Germinal center (tissue), 1 donor: ENCODE results near the gene COL8A1.

ENCODE experiments used
- DNase-seq: peaks from one replicate; pipeline ENCODE4 v3.0.0; 2012; ENCODE audit warnings: mixed read lengths, low spot score

Gene COL8A1

DNA sequence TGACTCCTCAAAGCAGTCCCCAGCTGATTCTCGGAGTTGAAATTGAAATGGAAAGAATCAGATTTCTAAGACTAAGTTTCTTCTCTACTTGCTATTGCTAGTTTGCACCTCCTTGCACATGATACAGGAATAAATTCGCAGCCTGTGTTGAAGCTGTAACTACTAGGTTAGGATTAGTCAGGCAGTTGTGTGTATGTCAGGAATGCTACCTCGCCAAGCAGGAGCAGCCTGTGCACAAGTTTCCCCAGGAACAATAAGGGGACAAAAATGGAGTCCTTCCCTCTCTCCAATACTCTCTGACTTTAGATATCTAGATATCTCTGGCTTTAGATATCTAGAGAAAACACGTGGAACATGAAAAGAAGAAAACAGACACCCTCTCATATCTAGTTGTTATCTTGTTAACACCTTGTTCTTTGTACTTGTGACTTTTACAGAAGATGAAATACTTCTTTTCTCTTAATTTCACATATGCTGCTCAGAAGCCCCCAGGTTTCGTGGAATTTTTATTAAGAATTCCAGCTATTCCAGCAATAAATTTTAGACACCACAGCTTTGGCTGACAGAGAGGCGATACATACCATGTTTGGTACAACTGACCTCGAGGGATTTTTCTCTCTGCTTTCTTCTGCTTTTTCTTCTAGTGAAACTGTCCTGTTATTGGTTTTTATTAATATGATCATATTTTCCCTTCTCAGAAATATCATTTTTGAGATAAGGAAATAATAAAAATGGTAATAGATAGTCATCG lies 123.2 kb downstream of the COL8A1 start:
- DNase-seq, result no peak

DNA sequence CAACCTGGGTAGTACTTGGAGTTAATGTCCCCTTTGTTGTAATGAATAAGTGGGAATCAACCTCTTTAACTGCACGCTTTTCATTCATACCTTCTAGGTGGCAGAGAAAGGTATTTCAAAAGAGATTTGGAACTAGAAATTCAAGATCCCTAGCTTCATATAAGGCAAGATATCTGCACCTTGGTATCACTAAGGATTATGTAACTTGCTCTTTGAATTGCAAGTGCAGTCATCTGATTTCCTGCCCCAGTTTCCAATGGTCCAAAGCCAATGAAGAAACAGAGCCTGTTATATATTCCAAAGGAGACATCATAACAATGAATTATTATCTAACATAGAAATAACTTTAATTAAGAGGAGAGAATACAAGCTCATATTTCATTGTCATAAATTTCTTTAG lies 124.5 kb downstream of the COL8A1 start:
- no peak for DNase-seq

DNA sequence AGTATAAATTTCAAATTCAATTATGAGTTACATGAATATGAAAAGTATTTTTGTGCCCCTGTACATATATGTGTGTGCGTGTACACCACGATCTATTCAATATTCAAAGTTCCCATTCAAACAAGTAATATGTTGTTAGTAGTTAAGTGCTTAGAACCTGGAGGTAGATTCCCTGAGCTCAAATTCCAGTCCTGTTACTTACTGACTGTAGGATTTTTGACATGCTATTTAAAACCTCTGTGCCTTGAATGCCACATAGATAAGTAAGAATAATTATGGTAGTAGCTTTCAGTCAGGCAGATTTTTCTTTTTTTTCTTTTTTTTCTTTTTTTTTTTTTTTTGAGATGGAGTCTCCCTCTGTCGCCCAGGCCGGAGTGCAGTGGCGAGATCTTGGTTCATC lies 126.0 kb downstream of the COL8A1 start:
- no peak for DNase-seq

DNA sequence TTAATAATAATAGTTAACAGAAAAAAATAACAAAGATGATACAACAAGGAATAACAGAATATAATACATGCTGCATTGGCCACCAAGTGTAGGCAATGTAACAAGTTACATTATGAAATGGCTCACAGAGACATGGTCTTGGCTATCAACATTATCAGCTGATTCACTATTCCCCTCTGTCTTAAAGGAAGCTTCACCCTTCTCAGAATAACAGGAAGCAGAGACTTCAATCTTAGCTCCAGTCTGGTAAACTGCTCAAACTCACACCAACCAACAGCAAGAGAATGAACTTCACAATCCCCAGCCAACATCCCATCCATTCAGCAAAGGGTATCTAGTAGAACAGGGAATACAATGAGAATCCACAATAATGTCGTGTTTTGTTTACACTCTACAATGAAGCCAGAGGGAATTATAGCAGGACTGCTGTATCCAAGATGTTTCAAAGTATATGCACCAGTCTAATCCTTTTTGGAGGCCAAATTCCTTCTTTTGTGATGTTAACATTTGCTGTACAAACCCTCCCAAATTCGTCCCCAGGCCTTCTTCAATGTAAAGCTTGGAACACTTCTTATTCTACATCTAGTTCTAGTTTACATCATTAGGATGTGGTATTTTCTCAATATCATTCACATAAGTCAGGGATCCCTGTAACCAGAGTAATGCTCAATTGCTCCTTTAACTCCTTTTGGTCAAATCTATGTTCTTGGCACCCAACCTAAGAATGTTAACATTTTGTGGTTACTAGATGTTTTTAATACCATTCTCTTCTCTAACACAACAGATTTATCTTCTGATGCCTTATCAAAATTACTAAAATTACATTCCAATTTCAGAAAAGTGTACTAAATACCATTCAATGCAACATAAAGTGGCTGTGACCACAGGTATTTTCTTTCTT lies 126.9 kb downstream of the COL8A1 start:
- no peak for DNase-seq

DNA sequence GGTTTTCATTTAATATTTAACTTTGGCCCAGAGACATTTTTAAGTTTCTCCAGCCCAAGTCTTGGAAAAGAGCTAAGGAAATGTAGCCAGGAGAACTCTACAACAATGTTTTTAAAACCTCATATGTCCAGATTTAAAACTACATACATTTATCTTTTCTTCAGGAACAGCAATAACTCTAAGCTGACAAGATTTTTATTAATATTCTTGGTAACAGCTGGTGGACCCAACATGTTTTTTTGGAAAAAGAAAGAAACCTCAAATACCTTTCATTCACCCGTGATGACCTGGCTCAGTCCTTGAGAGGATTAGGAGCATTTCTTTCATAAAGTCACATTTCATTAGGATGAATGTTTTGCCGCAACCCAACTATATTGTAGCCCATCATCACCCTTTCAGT lies 128.9 kb downstream of the COL8A1 start:
- no peak for DNase-seq

DNA sequence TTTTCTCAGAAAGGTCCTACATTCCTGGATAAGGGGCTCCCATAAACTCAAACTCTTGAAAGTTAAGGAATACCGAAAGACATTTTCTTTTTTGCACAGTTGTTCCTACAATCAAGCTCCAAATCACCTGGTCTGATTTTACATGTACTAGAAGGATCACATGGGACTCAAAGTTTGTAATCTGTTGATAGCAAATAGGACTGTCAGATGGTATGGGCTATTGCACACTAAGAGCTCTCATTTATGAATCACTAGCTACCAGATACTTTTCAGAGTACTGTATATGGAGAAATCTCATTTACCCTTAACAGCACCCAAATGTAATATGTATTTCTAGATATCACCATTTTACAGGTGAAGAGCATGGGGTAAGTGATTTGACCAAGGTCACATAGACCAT lies 129.7 kb downstream of the COL8A1 start:
- no peak for DNase-seq

DNA sequence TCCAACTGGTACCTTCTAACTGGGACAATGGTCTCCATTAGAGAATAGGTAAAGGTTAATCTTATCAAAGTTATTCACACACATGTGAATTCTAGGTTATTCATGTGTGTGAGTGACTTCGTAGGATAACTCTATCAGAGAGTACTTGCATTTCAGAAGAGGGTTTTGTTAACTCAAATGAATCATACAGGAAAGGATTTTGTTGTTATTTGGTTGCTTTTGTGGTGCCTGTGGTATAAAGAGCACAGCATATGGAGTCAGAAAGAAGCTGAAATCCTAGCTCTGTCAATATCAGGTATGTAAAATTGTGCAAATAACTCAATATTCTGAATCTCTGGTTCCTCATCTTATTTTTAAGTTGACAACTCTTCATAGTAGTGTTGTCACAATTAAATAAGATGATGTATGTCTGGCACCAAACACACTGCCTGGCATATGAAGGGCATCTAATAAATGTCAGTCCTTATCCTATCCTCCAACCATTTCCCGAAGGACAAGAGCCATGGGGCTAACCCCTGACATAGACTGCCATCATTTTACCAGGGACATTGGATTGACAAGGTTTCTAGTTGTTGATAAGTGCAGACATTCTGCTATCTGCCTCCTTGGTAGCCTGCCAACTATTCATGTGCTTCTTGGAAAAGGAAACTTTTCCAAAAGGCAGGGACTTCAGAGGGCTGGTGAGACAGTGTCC lies 130.6 kb downstream of the COL8A1 start:
- DNase-seq, result no peak

DNA sequence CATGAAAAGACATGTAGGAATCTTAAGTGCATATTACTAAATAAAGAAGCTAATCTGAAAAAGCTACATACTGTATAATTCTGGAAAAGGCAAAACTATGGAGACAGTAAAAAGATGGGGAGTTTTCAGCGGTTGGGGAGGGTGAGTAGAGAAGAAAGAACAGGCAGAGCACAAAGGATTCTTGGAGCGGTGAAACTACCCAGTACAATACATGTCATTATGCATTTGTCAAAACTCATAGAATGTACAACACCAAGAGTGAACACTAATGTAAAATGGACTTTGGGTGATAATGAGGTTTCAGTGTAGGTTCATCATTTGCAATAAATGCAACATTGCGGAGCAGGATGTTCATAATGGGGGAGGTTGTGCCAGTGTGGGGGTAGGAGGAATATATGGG lies 133.8 kb downstream of the COL8A1 start:
- DNase-seq, result no peak

DNA sequence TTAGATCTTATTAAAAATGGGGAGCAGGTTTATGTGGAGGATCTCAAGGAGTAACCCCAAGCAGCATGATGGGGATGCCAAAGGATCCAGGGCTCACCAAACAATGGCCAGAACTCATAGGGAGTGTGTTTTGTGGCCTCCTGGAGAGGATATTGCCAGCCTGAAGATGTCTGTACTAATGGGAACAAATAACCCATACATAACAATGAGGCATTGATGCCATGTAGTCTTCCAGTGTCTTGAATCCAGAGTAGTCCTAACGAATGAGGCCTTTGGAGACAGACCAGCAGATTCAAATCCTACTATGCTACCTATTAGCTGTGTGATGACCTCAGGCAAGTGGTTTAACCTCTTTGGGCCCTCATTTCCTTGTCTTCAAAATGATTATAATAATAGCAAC lies 134.3 kb downstream of the COL8A1 start:
- no peak for DNase-seq

DNA sequence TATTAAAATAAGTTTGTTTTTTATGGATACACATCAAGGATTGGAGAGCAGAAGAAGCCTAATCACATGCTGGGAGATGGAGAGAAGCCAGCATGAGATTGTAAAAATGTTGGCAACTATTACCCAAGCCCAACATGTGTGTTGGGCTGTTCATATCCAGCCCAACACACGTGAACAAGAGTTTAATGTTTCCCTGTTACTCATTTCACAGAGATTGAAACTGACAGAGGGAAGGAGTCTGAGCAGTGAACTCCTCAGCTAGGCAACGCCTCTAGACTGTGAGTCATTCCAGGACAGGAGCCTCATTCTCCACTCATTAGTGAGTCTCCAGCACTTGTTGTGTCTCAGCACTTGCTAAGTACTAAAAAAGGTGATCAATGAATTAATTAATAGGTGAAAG lies 136.1 kb downstream of the COL8A1 start:
- no peak for DNase-seq

DNA sequence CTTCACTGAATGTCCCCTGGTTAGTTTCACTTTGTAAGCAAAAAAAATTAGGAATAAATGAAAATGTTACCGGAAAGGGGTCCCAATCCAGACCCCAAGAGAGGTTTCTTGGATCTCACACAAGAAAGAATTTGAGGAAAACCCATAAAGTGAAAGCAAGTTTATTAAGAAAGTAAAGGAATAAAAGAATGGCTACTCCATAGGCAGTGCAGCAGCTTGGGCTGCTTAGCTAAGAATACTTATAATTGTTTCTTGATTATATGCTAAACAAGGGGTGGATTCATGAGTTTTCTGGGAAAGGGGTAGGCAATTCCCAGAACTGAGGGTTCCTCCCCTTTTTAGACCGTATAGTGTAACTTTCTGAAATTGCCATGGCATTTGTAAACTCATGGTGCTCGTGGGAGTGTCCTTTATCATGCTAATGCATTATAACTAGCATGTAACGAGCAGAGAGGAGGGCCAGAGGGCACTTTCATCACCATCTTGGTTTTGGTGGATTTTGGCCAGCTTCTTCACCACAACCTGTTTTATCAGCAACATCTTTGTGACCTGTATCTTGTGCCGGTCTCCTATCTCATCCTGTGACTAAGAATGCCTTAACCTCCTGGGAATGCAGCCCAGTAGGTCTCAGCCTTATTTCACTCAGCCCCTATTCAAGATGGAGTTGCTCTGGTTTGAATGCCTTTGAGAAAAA lies 138.3 kb downstream of the COL8A1 start:
- DNase-seq, result no peak

DNA sequence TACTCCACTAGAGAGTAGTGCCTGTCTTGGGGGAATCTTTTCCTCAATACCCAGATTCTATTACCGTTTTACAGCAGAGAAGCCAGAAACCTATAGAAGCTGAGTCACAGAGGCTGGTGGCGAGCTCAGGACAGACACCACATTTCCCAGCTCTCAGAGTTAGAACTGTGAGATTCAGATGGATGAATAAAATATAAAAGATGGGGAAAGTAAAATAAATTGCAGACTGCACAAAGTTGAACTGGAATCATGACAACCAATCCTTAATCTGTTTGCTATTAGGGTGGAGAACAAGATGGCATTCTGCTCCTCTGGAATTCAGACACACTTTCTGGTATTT lies 138.8 kb downstream of the COL8A1 start:
- DNase-seq, result no peak

DNA sequence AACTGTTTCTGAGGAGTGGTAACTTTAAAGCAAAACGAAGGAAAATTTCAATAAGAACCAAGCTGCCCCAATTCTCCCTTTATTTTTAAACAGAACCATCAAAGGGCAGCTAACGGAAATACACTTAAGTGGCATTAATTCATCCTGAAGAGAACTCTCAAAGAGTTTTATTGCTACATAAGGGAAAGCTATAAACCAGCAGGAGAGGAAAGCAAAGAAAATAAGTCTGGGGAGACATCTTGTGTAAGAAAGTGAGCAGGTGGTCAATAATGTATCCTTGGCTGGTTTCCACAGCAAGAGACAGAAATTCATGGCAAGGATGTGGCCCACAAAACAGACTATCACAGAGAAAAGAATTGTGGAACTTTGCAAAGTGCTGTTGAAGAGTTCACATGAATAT lies 139.3 kb downstream of the COL8A1 start:
- DNase-seq, result no peak

DNA sequence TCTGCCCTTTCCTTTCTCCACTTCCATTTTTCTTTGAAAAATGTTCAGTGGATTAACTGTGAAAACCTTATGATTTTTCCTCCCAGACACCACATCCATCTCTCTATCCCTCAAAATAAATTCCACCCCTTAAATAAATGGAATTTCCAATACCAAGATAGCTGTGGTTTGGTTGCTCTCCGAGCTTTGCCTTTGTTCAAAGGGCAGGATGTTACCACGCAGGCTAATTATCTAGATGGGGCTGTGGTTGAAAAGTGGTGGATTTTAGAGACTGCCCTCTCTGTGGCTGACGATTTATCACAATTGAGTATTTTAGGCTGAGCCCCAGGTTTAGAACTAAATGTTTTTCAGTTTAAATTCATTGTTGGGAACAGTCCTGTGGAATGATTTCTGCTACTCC lies 142.4 kb downstream of the COL8A1 start:
- DNase-seq, result no peak

DNA sequence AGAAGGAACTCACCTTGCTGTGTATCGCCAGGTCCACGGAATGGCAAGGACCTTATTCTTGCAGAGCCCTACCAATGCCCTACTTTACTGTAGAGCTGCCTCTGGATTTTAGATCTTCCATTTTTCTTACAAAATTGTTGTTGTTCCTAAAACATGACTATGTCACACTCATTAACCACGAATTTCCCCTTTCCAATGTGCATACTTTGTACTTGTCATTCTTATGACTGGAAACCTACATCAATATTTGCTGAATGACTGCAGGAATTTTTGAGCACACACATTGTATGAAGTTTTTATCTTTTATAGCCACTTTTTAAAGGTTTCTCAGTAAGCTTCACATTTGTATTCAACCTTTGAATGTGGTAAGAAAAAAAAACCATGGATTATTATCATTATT lies 143.4 kb downstream of the COL8A1 start:
- DNase-seq, result no peak

DNA sequence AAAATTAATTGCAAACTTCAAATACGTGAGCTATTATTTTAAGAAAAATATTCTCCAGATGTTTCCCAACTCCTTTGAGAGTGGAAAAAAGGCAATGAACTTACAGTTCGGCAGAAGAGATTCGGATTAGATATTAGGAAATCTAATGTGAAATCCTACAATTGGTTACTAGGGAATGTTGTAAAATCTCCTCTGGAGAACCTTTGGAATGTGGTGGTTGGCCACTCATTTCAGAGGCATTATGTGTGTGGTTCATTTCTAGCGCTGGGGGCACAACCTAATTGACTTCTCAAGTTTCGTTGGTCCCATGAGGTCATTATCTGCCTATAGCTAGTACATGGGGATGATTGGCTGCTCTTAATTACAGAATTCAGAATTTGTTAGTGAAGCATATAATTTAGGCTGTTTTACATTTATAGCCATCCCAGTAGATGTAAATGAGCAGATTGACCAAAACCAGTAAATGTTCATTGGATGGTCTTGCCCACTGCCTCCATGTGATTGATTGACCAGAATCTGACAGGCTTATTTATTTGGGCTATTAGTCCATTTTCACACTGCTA lies 144.7 kb downstream of the COL8A1 start:
- DNase-seq, result no peak

DNA sequence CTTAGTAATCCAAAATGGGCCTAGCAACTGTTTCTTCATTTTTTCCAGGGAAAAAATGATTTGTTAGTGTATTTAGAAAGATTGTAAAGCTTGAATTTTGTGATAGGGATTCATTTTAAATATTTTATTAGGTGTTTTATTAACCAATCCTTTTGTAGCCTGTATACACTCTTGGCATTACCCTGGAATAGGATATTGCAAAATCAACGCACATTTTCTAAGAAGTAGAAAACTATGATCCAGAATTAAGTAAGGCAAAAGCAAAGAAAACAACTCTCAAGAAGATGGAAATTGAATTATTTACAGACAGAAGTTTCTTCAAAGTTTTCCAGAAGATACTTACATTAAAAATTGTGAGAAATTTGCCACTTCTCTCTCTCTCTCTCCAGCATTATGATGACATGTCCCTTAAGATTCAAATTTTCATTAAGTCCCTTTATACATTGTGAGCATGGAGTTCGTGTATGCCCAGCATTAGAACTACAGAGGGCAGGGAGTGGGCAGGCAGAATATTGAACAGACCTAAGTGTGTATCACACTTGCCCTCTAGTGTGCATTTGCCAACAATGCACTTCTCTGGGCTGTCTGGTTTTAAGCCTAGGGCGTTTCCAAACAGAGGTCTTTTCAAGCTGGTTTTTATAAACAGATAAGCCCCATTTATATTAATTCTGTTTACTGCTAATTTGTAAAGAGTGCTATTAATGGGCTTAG lies 150.8 kb downstream of the COL8A1 start:
- peak; percentile 14 for DNase-seq

DNA sequence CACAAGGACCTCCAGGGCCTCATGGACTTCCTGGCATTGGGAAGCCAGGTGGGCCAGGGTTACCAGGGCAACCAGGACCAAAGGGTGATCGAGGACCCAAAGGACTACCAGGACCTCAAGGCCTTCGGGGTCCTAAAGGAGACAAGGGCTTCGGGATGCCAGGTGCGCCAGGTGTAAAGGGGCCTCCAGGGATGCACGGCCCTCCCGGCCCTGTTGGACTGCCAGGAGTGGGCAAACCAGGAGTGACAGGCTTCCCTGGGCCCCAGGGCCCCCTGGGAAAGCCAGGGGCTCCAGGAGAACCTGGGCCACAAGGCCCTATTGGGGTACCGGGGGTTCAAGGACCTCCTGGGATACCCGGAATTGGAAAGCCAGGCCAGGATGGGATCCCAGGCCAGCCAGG lies 156.1 kb downstream of the COL8A1 start:
- DNase-seq, result no peak

DNA sequence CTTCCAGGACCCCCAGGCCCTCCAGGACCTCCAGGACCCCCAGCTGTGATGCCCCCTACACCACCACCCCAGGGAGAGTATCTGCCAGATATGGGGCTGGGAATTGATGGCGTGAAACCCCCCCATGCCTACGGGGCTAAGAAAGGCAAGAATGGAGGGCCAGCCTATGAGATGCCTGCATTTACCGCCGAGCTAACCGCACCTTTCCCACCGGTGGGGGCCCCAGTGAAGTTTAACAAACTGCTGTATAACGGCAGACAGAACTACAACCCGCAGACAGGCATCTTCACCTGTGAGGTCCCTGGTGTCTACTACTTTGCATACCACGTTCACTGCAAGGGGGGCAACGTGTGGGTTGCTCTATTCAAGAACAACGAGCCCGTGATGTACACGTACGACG lies 157.2 kb downstream of the COL8A1 start:
- DNase-seq, result no peak

DNA sequence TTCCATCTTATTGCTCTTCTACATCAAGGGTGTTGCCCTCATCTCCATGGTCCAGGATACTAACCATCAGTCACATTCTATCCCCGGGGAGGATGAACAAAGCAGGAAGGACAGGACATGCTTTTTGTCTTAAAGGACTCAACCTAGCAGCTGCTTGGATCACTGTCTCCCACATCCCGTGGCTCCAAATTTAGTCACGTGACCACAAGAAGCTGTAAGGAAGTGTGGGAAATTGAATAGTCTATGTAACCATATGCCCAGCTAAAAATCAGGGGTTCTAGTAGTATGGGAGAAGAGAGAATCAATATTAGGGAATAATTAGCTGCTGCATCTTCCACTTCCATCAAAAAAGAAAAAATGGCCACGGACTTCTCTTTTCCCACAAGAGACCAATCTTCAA lies 161.0 kb downstream of the COL8A1 start:
- DNase-seq, result no peak

DNA sequence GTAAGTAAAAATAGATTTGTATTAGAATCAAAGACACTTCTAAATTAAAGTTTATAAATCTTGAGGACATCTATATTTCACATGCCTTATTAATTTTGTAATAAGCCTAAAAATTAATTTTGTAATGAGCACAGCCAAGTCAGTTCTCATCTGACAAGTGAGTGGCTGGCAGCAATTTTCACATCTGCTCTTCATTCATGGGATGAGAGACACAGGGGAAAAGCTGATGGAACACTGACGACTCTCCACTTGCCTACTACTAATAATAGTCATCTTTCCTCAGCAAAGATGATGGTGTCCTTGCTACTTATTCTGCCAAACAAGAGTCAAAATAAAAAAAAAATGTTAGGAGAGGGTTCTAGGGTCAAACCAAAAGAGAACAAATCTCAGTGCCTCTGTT lies 164.9 kb downstream of the COL8A1 start:
- no peak for DNase-seq
